ENCODE measurements around the gene ADAM17. TPM values are rescaled to one million over a fixed set of nuclear protein-coding genes. Genes with fewer than 3 reads are reported as not detected.
"Not testable (repeated sequence)": the region's sequence is repeated elsewhere in the genome, so short reads cannot be mapped to it uniquely, and the experiment has no call there.

Gene ADAM17
- total RNA-seq, 4 donors from 2014 or later, result 7.7 to 47.0 (median 27.7) TPM

- Histone ChIP-seq H3K36me3 (no peaks in the 10 kb centered on the region), H3K4me3 (no peak overlapping the region), H3K27me3 (no peaks in the 10 kb centered on the region), H3K4me1 (no peaks in the 10 kb centered on the region), H3K9me3 (no peaks in the 10 kb centered on the region), H3K27ac (no peak overlapping the region)
- DNase-seq, result no peak
- TF ChIP-seq CTCF (IDR thresholded peaks at IDR 0.05) (no peak), POLR2A (IDR thresholded peaks at IDR 0.05) (no peak)
- intact Hi-C loops (cut with DNase I; ENCODE audit: low total_unique reads), result no loop called here
Measured at GRCh38 chr2:9590641-9591040, 35.0 kb upstream of the ADAM17 start.

- no peak overlapping the region for H3K4me3 ChIP-seq
- no peaks in the 10 kb centered on the region for H3K27me3 ChIP-seq
- H3K4me1 ChIP-seq, result no peaks in the 10 kb centered on the region
- DNase-seq, result no peak
- intact Hi-C loops (cut with DNase I; ENCODE audit: low total_unique reads), result no loop called here
- H3K27ac ChIP-seq, result no peak overlapping the region
- H3K36me3 ChIP-seq, result no peaks in the 10 kb centered on the region
- TF ChIP-seq CTCF (IDR thresholded peaks at IDR 0.05) (no peak), POLR2A (IDR thresholded peaks at IDR 0.05) (no peak)
- H3K9me3 ChIP-seq, result no peaks in the 10 kb centered on the region
Measured at GRCh38 chr2:9586465-9586864, 30.8 kb upstream of the ADAM17 start.

- no peak overlapping the region for H3K4me3 ChIP-seq
- no peaks in the 10 kb centered on the region for H3K27me3 ChIP-seq
- TF ChIP-seq POLR2A (IDR thresholded peaks at IDR 0.05) (no peak), CTCF (IDR thresholded peaks at IDR 0.05) (no peak)
- H3K27ac ChIP-seq, result no peak overlapping the region
- intact Hi-C loops (cut with DNase I; ENCODE audit: low total_unique reads), result no loop called here
- no peaks in the 10 kb centered on the region for H3K4me1 ChIP-seq
- no peaks in the 10 kb centered on the region for H3K36me3 ChIP-seq
- DNase-seq, result no peak
- no peaks in the 10 kb centered on the region for H3K9me3 ChIP-seq
Measured at GRCh38 chr2:9585486-9585885, 29.9 kb upstream of the ADAM17 start.

- DNase-seq; H3K27ac ChIP-seq; H3K36me3 ChIP-seq; H3K9me3 ChIP-seq; intact Hi-C loops (cut with DNase I; ENCODE audit: low total_unique reads); H3K27me3 ChIP-seq; H3K4me1 ChIP-seq; H3K4me3 ChIP-seq: not testable (repeated sequence)
Measured at GRCh38 chr2:9584902-9585301, 29.3 kb upstream of the ADAM17 start.

- H3K4me3 ChIP-seq, result no peak overlapping the region
- intact Hi-C loops (cut with DNase I; ENCODE audit: low total_unique reads), result no loop called here
- H3K27me3 ChIP-seq, result no peaks in the 10 kb centered on the region
- TF ChIP-seq CTCF (IDR thresholded peaks at IDR 0.05) (no peak), POLR2A (IDR thresholded peaks at IDR 0.05) (no peak)
- no peaks in the 10 kb centered on the region for H3K36me3 ChIP-seq
- DNase-seq, result no peak
- no peaks in the 10 kb centered on the region for H3K4me1 ChIP-seq
- no peak overlapping the region for H3K27ac ChIP-seq
- no peaks in the 10 kb centered on the region for H3K9me3 ChIP-seq
Measured at GRCh38 chr2:9582624-9583023, 27.0 kb upstream of the ADAM17 start.
